Lower leg skin (tissue), 4 donors: ENCODE results near the gene HDAC1. TPM values are rescaled to one million over a fixed set of nuclear protein-coding genes. Genes with fewer than 3 reads are reported as not detected.
"Not testable (repeated sequence)": the region's sequence is repeated elsewhere in the genome, so short reads cannot be mapped to it uniquely, and the experiment has no call there.

ENCODE experiments used
- DNase-seq, 2 donors: peaks; one replicate each; pipeline ENCODE4 v3.0.0-alpha.2; 2019; ENCODE audit warnings: low spot score in 2 of 2
- H3K4me3 ChIP-seq: fragments of 200-600 bp; sonication (generic); 2 replicates; pipeline ENCODE4 v1.5.1; 2017; ENCODE audit warnings: mild to moderate bottlenecking, low read depth; ENCODE audit not compliant: poor library complexity, severe bottlenecking
- CTCF ChIP-seq, 3 donors: fragments of 450-650 bp; IDR thresholded peaks; one replicate each; pipeline ENCODE4 v1.5.1; 2016; ENCODE audit warnings: antibody characterized with exemption in 3 of 3, mild to moderate bottlenecking in 3 of 3, moderate library complexity in 2 of 3
- POLR2A ChIP-seq, 2 donors: fragments of 450-650 bp; IDR thresholded peaks; one replicate each; pipeline ENCODE4 v1.6.1; 2016 to 2017; ENCODE audit warnings: antibody characterized with exemption in 2 of 2, mild to moderate bottlenecking in 1 of 2, moderate library complexity in 1 of 2
- WGBS, 2 donors: methylation state at CpG; one replicate each; pipeline ENCODE4 v1.1.5; 2018; 5-methylcytosine and 5-hydroxymethylcytosine counted together
- intact Hi-C: fragments of 100-400 bp; cut with DNase I; formaldehyde crosslinking; loops from one replicate; pipeline ENCODE4 v1.15.0; 2023; ENCODE audit warnings: low total_unique reads
- total RNA-seq, 4 donors: library from RNA; depleted of rRNA; stranded (reverse); fragments of >200 nt; gene quantifications; one replicate each; pipeline ENCODE4 v1.1.0, GENCODE V29; 2016

The HDAC1 gene
- total RNA-seq, 4 donors from 2014 or later, result 45.7 to 53.9 (median 47.9) TPM

GRCh38 chr1:32249831-32250525, 41.9 kb upstream of the HDAC1 start:
- H3K4me3 ChIP-seq, result no peak overlapping the region
- peak in 1 of 2 donors; percentile 40 for DNase-seq
- 67 to 75% methylated on average over 8 to 9 of the region's 9 CpGs for WGBS, 2 donors
- TF ChIP-seq POLR2A (IDR thresholded peaks at IDR 0.05), result no peak
- TF ChIP-seq CTCF (IDR thresholded peaks at IDR 0.05), result no peak
- intact Hi-C loops, result no loop called here

GRCh38 chr1:32250893-32251716, 40.8 kb upstream of the HDAC1 start, which contains the start of gene LCK:
Gene LCK (plus strand): TSS chr1:32251265. CDS start chr1:32274330, 23,065 bp downstream.
- WGBS, 2 donors, result 89% methylated on average over 25 of the region's 25 CpGs
- TF ChIP-seq CTCF (IDR thresholded peaks at IDR 0.05), result no peak
- TF ChIP-seq POLR2A (IDR thresholded peaks at IDR 0.05), result no peak
- DNase-seq, result no peak
- intact Hi-C loops, result no loop called here
- no peak within 1 kb of the TSS for H3K4me3 ChIP-seq

GRCh38 chr1:32255072-32256071, 36.5 kb upstream of the HDAC1 start:
- 77 to 87% methylated on average over 10 of the region's 10 CpGs for WGBS, 2 donors
- TF ChIP-seq CTCF (IDR thresholded peaks at IDR 0.05) (no peak), POLR2A (IDR thresholded peaks at IDR 0.05) (no peak)
- no peak overlapping the region for H3K4me3 ChIP-seq

GRCh38 chr1:32256473-32257226, 35.2 kb upstream of the HDAC1 start:
- DNase-seq, result no peak
- intact Hi-C loops, result no loop called here
- TF ChIP-seq POLR2A (IDR thresholded peaks at IDR 0.05) (no peak), CTCF (IDR thresholded peaks at IDR 0.05) (no peak)
- 72 to 81% methylated on average over 9 of the region's 9 CpGs for WGBS, 2 donors
- no peak overlapping the region for H3K4me3 ChIP-seq

More at GRCh38 chr1:32255072-32256071, 36.5 kb upstream of the HDAC1 start:
- intact Hi-C loops, result no loop called here
- no peak for DNase-seq

GRCh38 chr1:32257227-32257508, 34.7 kb upstream of the HDAC1 start:
- 87 to 88% methylated on average over 6 of the region's 6 CpGs for WGBS, 2 donors
- TF ChIP-seq POLR2A (IDR thresholded peaks at IDR 0.05) (no peak), CTCF (IDR thresholded peaks at IDR 0.05) (no peak)
- intact Hi-C loops, result no loop called here
- DNase-seq, result no peak
- no peak overlapping the region for H3K4me3 ChIP-seq

- 94% methylated on average over 4 of the region's 4 CpGs for WGBS, 2 donors
- intact Hi-C loops, DNase-seq, H3K4me3 ChIP-seq: not testable (repeated sequence)
These were observed 28.7 kb upstream of the HDAC1 start for GRCh38 chr1:32263236-32263593.
